GM23248 (cell line): ENCODE measurements around the gene ERMAP. TPM values are rescaled to one million over a fixed set of nuclear protein-coding genes. Genes with fewer than 3 reads are reported as not detected.
A peak's percentile ranks its signal among the peaks of the same experiment; 100 is the strongest.
"Not testable (repeated sequence)": the region's sequence is repeated elsewhere in the genome, so short reads cannot be mapped to it uniquely, and the experiment has no call there.

Experiments
- DNase-seq: peaks from one replicate; pipeline ENCODE4 v3.0.0-alpha.2; 2015
- H2AFZ ChIP-seq: fragments of 200-600 bp; sonication (generic); 2 replicates; pipeline ENCODE4 v1.6.1; 2016; ENCODE audit warnings: antibody characterized with exemption
- H3F3A ChIP-seq: fragments of 200-600 bp; sonication (generic); 2 replicates; pipeline ENCODE4 v1.6.1; 2016; ENCODE audit warnings: mild to moderate bottlenecking, antibody characterized with exemption, mixed run types; ENCODE audit not compliant: insufficient read depth
- H3K27ac ChIP-seq: fragments of 200-600 bp; sonication (generic); 2 replicates; pipeline ENCODE4 v1.5.1; 2016; ENCODE audit warnings: mild to moderate bottlenecking
- H3K27me3 ChIP-seq: fragments of 200-600 bp; sonication (generic); replicated peaks from 2 replicates; pipeline ENCODE4 v1.6.1; 2016; ENCODE audit warnings: mild to moderate bottlenecking; ENCODE audit not compliant: insufficient read depth
- H3K36me3 ChIP-seq: fragments of 200-600 bp; sonication (generic); 2 replicates; pipeline ENCODE4 v1.6.1; 2016; ENCODE audit warnings: low read depth, mild to moderate bottlenecking
- H3K4me1 ChIP-seq: fragments of 200-600 bp; sonication (generic); 2 replicates; pipeline ENCODE4 v1.6.1; 2016; ENCODE audit warnings: mild to moderate bottlenecking; ENCODE audit not compliant: insufficient read depth
- H3K4me2 ChIP-seq: fragments of 200-600 bp; sonication (generic); one replicate; pipeline ENCODE4 v1.6.1; 2016; ENCODE audit warnings: mild to moderate bottlenecking; ENCODE audit not compliant: unreplicated experiment
- H3K4me3 ChIP-seq: fragments of 200-600 bp; sonication (generic); 2 replicates; pipeline ENCODE4 v1.5.1; 2016; ENCODE audit warnings: mild to moderate bottlenecking
- H3K79me2 ChIP-seq: fragments of 200-600 bp; sonication (generic); 2 replicates; pipeline ENCODE4 v1.6.1; 2016; ENCODE audit warnings: mild to moderate bottlenecking; ENCODE audit not compliant: insufficient read depth
- H3K9ac ChIP-seq: fragments of 200-600 bp; sonication (generic); 2 replicates; pipeline ENCODE4 v1.6.1; 2016; ENCODE audit warnings: mild to moderate bottlenecking
- H3K9me2 ChIP-seq: fragments of 200-600 bp; sonication (generic); 2 replicates; pipeline ENCODE4 v1.6.1; 2016; ENCODE audit warnings: mixed run types, mild to moderate bottlenecking, moderate library complexity; ENCODE audit not compliant: insufficient read depth
- H3K9me3 ChIP-seq: fragments of 200-600 bp; sonication (generic); one replicate; pipeline ENCODE4 v1.6.1; 2017; ENCODE audit warnings: low read depth
- H4K20me1 ChIP-seq: fragments of 200-600 bp; sonication (generic); 2 replicates; pipeline ENCODE4 v1.6.0; 2016; ENCODE audit not compliant: insufficient read depth
- EZH2 ChIP-seq: fragments of 200-600 bp; sonication (generic); IDR thresholded peaks from 2 replicates; pipeline ENCODE4 v1.6.1; 2018; ENCODE audit warnings: antibody characterized with exemption, mild to moderate bottlenecking; ENCODE audit not compliant: insufficient read depth, poor library complexity, severe bottlenecking
- EZH2phosphoT487 ChIP-seq: fragments of 200-600 bp; sonication (generic); IDR thresholded peaks from 2 replicates; pipeline ENCODE4 v1.6.1; 2018; ENCODE audit warnings: antibody characterized with exemption, moderate library complexity, mild to moderate bottlenecking, low read depth; ENCODE audit not compliant: insufficient read depth
- WGBS, 2 experiments: methylation state at CpG; one replicate each; pipeline ENCODE4 v1.1.6; 2015 to 2017; ENCODE audit warnings: low lambda C conversion rate in 2 of 2, low coverage in 1 of 2; ENCODE audit errors: missing lambda C conversion rate in 2 of 2; 5-methylcytosine and 5-hydroxymethylcytosine counted together
- in situ Hi-C: fragments of 300-500 bp; cut with MboI; formaldehyde crosslinking; loops from 2 replicates; pipeline ENCODE4 v1.15.0; 2020
- polyA plus RNA-seq: library from polyadenylated mRNA; unstranded; fragments of >200 nt; fragmentation: Nextera tagmentation; extraction: Ambion mirVana; gene quantifications from 2 replicates; pipeline ENCODE4 v1.2.1, GENCODE V29; 2016
- total RNA-seq: library from RNA; depleted of rRNA; stranded (reverse); fragments of >200 nt; shearing (Covaris generic); gene quantifications from 2 replicates; pipeline ENCODE4 v1.2.3, GENCODE V29; 2014

Gene ERMAP
- total and polyA plus RNA-seq, 2 experiments from 2014 or later, result 7.0 to 18.4 TPM

DNA sequence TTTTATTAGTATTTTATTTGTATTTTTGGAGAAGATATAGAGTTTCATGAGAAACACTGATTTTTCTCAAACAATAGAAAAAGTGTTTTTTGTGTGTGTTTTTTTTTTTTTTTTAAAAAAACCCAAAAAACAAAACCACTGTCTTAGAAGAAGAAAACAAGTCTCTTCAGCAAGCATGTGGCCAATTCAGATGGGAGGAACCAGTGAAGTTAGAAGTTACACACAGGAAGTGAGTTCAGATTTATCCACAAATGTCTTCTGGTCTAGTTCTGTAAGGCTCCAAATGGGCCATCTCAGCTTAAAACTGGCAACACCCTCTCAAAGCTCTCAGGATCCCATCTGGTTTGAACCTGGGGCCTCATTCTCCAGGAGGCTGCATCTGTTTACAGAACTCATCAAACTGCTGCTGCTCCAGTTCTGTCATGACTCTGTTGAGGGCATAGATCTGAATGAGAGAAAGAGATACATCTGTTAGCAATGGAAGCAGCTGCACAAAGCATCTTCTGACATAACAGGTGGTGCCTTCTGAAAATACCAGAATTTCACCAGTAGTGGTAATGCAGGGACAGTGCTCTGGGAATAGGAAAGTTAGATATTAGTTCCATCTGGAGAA lies 9.8 kb upstream of the ERMAP start:
- Histone ChIP-seq H3F3A (peaks cover 5% of the 10 kb centered on the region; the same call in 1 of the 2 replicates), H3K4me1 (peaks cover 3% of the 10 kb centered on the region; the same call in 1 of the 2 replicates), H2AFZ (no peak overlapping the region), H3K9me2 (no peaks in the 10 kb centered on the region), H3K27me3 (no peaks in the 10 kb centered on the region), H3K9me3 (no peaks in the 10 kb centered on the region), H3K79me2 (no peaks in the 10 kb centered on the region), H3K36me3 (no peaks in the 10 kb centered on the region), H3K4me3 (no peak overlapping the region), H3K4me2 (no peak overlapping the region), H3K9ac (no peak overlapping the region), H4K20me1 (no peaks in the 10 kb centered on the region), H3K27ac (no peak overlapping the region)
- TF ChIP-seq EZH2phosphoT487 (no peak), EZH2 (no peak)
- no peak for DNase-seq
- in situ Hi-C loops, result no loop called here

DNA sequence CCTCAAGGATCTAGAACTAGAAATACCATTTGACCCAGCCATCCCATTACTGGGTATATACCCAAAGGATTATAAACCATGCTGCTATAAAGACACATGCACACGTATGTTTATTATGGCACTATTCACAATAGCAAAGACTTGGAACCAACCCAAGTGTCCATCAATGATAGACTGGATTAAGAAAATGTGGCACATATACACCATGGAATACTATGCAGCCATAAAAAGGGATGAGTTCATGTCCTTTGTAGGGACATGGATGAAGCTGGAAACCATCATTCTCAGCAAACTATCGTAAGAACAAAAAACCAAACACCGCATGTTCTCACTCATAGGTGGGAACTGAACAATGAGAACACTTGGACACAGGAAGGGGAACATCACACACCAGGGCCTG lies 2.1 kb upstream of the ERMAP start:
- H3K9me3 ChIP-seq, H3K9ac ChIP-seq, in situ Hi-C loops, H2AFZ ChIP-seq, H3K27me3 ChIP-seq, H3K9me2 ChIP-seq, H3K4me2 ChIP-seq, H4K20me1 ChIP-seq, H3K27ac ChIP-seq, H3K4me3 ChIP-seq, H3F3A ChIP-seq, DNase-seq, H3K36me3 ChIP-seq: not testable (repeated sequence)
- WGBS, 2 experiments, result 92 to 95% methylated on average over 3 of the region's 3 CpGs
- Histone ChIP-seq H3K4me1 (peaks cover 13% of the 10 kb centered on the region), H3K79me2 (peaks cover 25% of the 10 kb centered on the region)

DNA sequence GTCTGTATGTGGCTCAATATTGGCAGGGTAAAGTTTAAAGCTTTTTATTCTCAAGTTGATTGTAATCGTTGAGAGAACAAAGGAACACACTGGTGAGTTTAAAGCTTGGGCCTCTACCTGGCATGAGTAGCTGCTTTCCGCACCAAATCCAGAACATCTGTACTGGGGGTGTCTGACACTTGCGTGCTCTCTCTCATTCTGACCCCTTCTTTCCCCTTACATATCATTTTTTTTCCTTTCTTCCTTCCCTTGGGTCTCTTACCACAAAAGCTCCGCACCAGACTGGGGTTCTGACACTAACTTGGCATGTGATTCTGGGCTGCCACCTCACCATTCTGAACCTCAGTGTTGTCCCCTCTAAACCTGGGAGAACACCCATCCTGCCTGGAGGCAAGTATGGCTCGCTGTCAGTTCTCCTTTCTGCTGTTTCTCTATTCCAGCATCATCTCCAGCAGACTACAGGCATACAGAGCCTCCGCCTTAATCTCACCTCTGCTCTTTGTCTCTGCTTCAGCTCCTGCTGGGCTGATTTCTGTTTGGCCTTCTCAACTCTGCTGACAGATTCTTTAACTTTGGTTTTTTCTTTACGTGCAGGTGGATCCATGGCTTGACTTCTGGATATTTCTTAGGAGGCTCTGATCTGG lies 859 bp upstream of the ERMAP start:
- no peak for TF ChIP-seq EZH2
- no peak for TF ChIP-seq EZH2phosphoT487
- in situ Hi-C loops, result no loop called here
- H3K27me3 ChIP-seq, result no peaks in the 10 kb centered on the region
- peak overlapping the region; percentile 85 for H3K4me3 ChIP-seq
- H3K36me3 ChIP-seq, result no peaks in the 10 kb centered on the region
- H3K4me2 ChIP-seq, result peak overlapping the region; percentile 89
- H3K9ac ChIP-seq, result peak overlapping the region; percentile 92
- H3K9me3 ChIP-seq, result no peaks in the 10 kb centered on the region
- H3K9me2 ChIP-seq, result no peaks in the 10 kb centered on the region
- H3K79me2 ChIP-seq, result peaks cover 37% of the 10 kb centered on the region
- peaks cover 13% of the 10 kb centered on the region for H3K4me1 ChIP-seq
- peak overlapping the region; percentile 90 for H2AFZ ChIP-seq
- WGBS, 2 experiments, result 6 to 8% methylated on average over 7 of the region's 7 CpGs
- DNase-seq, result peak; percentile 51
- peaks cover 1% of the 10 kb centered on the region for H3F3A ChIP-seq
- no peaks in the 10 kb centered on the region for H4K20me1 ChIP-seq
- peak overlapping the region; percentile 96 for H3K27ac ChIP-seq

DNA sequence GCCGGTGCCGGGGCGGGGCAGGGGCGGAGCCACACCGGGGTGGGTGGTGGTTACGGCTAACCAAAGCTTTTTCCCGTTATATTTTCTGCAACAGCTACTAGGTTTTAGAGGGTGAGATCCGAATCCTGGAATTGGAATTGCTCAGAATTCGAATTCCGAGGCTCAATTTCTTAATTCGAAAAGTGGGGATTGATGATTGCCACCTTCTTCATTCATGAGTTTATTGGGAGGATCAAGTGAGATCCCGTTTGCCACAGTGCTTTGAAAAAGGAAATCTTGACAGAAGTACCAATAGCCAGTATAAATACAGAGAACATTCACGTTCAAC lies 482 bp downstream of the ERMAP start:
- Histone ChIP-seq H3K9me3 (no peaks in the 10 kb centered on the region), H3K4me2 (peak overlapping the region; percentile 80), H3K36me3 (no peaks in the 10 kb centered on the region), H3F3A (peaks cover 10% of the 10 kb centered on the region), H3K9ac (peak overlapping the region; percentile 92), H3K79me2 (peaks cover 44% of the 10 kb centered on the region), H4K20me1 (no peaks in the 10 kb centered on the region), H3K27ac (peak overlapping the region; percentile 96; the same call in 1 of the 2 replicates), H3K4me3 (peak overlapping the region; percentile 85), H3K9me2 (no peaks in the 10 kb centered on the region), H3K27me3 (no peaks in the 10 kb centered on the region), H2AFZ (peak overlapping the region; percentile 73), H3K4me1 (peaks cover 15% of the 10 kb centered on the region)
- in situ Hi-C loops, result no loop called here
- TF ChIP-seq EZH2phosphoT487 (no peak), EZH2 (no peak)
- 2% methylated on average over 8 to 13 of the region's 13 CpGs for WGBS, 2 experiments
- no peak for DNase-seq
